K562 (cell line): ENCODE data around the gene SNAP23. TPM values are rescaled to one million over a fixed set of nuclear protein-coding genes. Genes with fewer than 3 reads are reported as not detected.
A peak's percentile ranks its signal among the peaks of the same experiment; 100 is the strongest.

Source experiments
- DIDO1 ChIP-seq: fragments of 450-650 bp; IDR thresholded peaks from 2 replicates; pipeline ENCODE4 v1.6.1; 2016; ENCODE audit warnings: low read depth, missing biosample characterization, missing genetic modification characterization
- FOS ChIP-seq: IDR thresholded peaks from 3 replicates; pipeline ENCODE4 v1.6.1; 2011; ENCODE audit not compliant: insufficient read length; ENCODE audit errors: extremely low read depth
- HDAC6 ChIP-seq: IDR thresholded peaks from 2 replicates; pipeline ENCODE4 v1.6.1; 2012; ENCODE audit warnings: low read depth, mild to moderate bottlenecking, control low read depth, inconsistent platforms, low read length, moderate library complexity
- KLF16 ChIP-seq: IDR thresholded peaks from 2 replicates; pipeline ENCODE4 v1.6.1; 2016; ENCODE audit warnings: antibody characterized with exemption
- MBD2 ChIP-seq: sonication (generic); IDR thresholded peaks from 2 replicates; pipeline ENCODE4 v1.6.1; 2016; ENCODE audit warnings: low read depth, borderline replicate concordance
- NR3C1 ChIP-seq: sonication (generic); formaldehyde crosslinking; IDR thresholded peaks from 2 replicates; pipeline ENCODE4 v1.8.1; 2022; ENCODE audit warnings: missing genetic modification reagents
- PHF8 ChIP-seq: fragments of 200-600 bp; sonication (generic); IDR thresholded peaks from 2 replicates; pipeline ENCODE4 v1.6.1; 2012; ENCODE audit warnings: mixed run types, mild to moderate bottlenecking, inconsistent platforms, low read length, moderate library complexity, borderline replicate concordance
- POLR2AphosphoS5 ChIP-seq: IDR thresholded peaks from 2 replicates; pipeline ENCODE4 v1.6.1; 2011; ENCODE audit warnings: mild to moderate bottlenecking, low read depth, low read length, moderate library complexity; ENCODE audit not compliant: control insufficient read depth, insufficient read depth
- RBM14 ChIP-seq: fragments of 200-400 bp; formaldehyde crosslinking; IDR thresholded peaks from 2 replicates; pipeline ENCODE4 v1.6.1; 2018; ENCODE audit warnings: low read depth, mild to moderate bottlenecking, low read length, moderate library complexity, borderline replicate concordance; ENCODE audit not compliant: insufficient read depth
- TBL1XR1 ChIP-seq, 2 experiments: IDR thresholded peaks; 2 replicates each; pipeline ENCODE4 v1.6.1; 2012; ENCODE audit warnings: improper control_type of control experiment in 2 of 2, low read length in 2 of 2, mild to moderate bottlenecking in 1 of 2
- TBP ChIP-seq: optimal IDR thresholded peaks from 2 replicates; pipeline ENCODE3; 2011; ENCODE audit warnings: low read depth, low read length, improper control_type of control experiment
- ZNF175 ChIP-seq: fragments of 200-800 bp; sonication (Bioruptor generic); IDR thresholded peaks from 2 replicates; pipeline ENCODE4 v1.6.1; 2016; ENCODE audit warnings: low read depth, mild to moderate bottlenecking, missing genetic modification characterization, missing compliant biosample characterization
- ZNF695 ChIP-seq: fragments of 450-650 bp; formaldehyde crosslinking; IDR thresholded peaks from 2 replicates; pipeline ENCODE4 v1.4.0; 2020; ENCODE audit warnings: mild to moderate bottlenecking, moderate library complexity
- ZNF785 ChIP-seq: fragments of 250-450 bp; sonication (Bioruptor Pico); IDR thresholded peaks from 2 replicates; pipeline ENCODE4 v1.4.0; 2020; ENCODE audit warnings: mild to moderate bottlenecking
- polyA plus RNA-seq, 8 experiments: library from polyadenylated mRNA; depleted of rRNA in 4 of 8; stranded (reverse) in 5 of 8; unstranded in 3 of 8; fragments of >200 nt; fragmentation: Nextera tagmentation in 2 of 8; fragmentation: Illumina TruSeq in 1 of 8; extraction: Ambion mirVana in 2 of 8; extraction: Trizol in 1 of 8; gene quantifications; 2 replicates each; pipeline versions ENCODE4 v1.2.1 to v1.2.3, GENCODE V29; 2011 to 2014; ENCODE audit warnings: inconsistent platforms in 1 of 8, missing spikeins in 1 of 8
- total RNA-seq, 7 experiments: library from RNA; depleted of rRNA in 6 of 7; stranded (reverse); fragments of >200 nt in 6 of 7; fragmentation: Illumina TruSeq in 2 of 7; extraction: Trizol in 2 of 7; gene quantifications; 2 replicates each; pipeline versions ENCODE4 v1.2.1 to v1.2.3, GENCODE V29; 2011 to 2021; ENCODE audit warnings: low replicate concordance in 1 of 7
- TF ChIP-seq, protein P1 (sequence below): fragments of 450-650 bp; formaldehyde crosslinking; IDR thresholded peaks from 2 replicates; pipeline ENCODE4 v1.4.0; 2020; ENCODE audit warnings: mild to moderate bottlenecking, moderate library complexity
- TF ChIP-seq, protein P2 (sequence below): fragments of 450-650 bp; IDR thresholded peaks from 2 replicates; pipeline ENCODE4 v1.6.1; 2014; ENCODE audit warnings: low read depth, mild to moderate bottlenecking, moderate library complexity, borderline replicate concordance
- TF ChIP-seq, protein P3 (sequence below): fragments of 450-650 bp; formaldehyde crosslinking; IDR thresholded peaks from 2 replicates; pipeline ENCODE4 v1.4.0; 2020; ENCODE audit warnings: mild to moderate bottlenecking, moderate library complexity
- TF ChIP-seq, protein P4 (sequence below): sonication (generic); formaldehyde crosslinking; IDR thresholded peaks from 2 replicates; pipeline ENCODE4 v1.8.0; 2023; ENCODE audit warnings: mild to moderate bottlenecking, missing genetic modification reagents
- TF ChIP-seq, protein P5 (sequence below): fragments of 200-400 bp; formaldehyde crosslinking; IDR thresholded peaks from 2 replicates; pipeline ENCODE4 v1.6.1; 2017; ENCODE audit warnings: mild to moderate bottlenecking, low read depth, low read length, moderate library complexity

Gene SNAP23
- total and polyA plus RNA-seq, 9 of the 15 experiments (the other 6 are each of a cell fraction or from before 2014, with no cell fraction given): 78.9 to 168 (median 117) TPM

DNA sequence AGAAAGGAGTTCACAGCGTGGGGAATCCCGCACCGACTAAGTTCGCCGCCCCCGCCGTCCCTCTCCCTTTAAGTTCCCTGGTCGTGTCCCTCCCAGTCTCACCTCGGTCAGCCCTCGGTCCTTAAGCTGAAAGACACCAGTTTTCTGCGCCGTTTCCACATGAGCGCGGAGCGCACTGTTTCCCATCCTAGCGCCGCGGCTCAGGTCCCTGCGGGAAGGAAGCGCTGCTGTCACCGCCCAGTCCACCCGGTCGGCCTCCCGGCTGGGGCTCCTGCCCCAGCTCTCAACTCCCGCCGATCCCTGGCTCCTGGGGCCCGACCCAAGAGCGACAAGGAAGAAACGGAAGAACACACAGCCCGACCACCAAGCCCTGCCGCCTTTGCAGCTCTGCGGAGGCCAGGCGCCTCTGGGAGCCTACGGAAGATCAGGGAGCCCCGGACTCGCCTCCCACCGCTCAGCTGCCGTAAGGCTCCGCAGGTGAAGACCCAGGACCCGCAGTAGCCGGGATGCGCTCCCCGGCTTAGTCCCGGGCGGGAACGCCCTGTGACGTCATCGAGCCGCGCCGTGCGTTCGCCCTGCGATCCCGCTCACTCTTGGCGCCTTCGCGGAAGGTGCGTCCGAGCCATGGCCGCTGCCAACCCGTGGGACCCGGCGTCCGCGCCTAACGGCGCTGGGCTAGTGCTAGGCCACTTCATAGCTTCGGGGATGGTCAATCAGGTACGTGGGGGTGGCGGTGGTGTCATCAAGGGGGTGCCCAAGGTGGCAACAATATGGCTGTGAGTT lies 53.0 kb downstream of the SNAP23 start, which contains the start of the genes HAUS2 and LRRC57 (continued):
- TF ChIP-seq, protein P1, sequence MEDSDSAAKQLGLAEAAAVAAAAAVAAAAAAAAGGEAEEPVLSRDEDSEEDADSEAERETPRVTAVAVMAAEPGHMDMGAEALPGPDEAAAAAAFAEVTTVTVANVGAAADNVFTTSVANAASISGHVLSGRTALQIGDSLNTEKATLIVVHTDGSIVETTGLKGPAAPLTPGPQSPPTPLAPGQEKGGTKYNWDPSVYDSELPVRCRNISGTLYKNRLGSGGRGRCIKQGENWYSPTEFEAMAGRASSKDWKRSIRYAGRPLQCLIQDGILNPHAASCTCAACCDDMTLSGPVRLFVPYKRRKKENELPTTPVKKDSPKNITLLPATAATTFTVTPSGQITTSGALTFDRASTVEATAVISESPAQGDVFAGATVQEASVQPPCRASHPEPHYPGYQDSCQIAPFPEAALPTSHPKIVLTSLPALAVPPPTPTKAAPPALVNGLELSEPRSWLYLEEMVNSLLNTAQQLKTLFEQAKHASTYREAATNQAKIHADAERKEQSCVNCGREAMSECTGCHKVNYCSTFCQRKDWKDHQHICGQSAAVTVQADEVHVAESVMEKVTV (CRISPR knock-in tag): no peak
- TF ChIP-seq NR3C1 (CRISPR knock-in tag) (0 out of 2 replicates have a peak, but pooled peaks have one; percentile 9), DIDO1 (peak; percentile 76; the same call in 1 of the 2 replicates), PHF8 (peak; percentile 98; the same call in 1 of the 2 replicates), ZNF695 (CRISPR knock-in tag) (no peak), RBM14 (no peak), TBP (peak; percentile 85), FOS (no peak), HDAC6 (no peak), TBL1XR1 (IDR thresholded peaks at IDR 0.05; ENCODE audit: low read length in 2 of 2) (peak in 1 of 2 experiments; percentile 78; a peak in 2 of 4 replicates), KLF16 (no peak), ZNF175 (no peak), MBD2 (peak; percentile 34; the same call in 1 of the 2 replicates), ZNF785 (CRISPR knock-in tag) (no peak), POLR2AphosphoS5 (no peak; the same call in none of the 2 replicates)
- TF ChIP-seq, protein P2, sequence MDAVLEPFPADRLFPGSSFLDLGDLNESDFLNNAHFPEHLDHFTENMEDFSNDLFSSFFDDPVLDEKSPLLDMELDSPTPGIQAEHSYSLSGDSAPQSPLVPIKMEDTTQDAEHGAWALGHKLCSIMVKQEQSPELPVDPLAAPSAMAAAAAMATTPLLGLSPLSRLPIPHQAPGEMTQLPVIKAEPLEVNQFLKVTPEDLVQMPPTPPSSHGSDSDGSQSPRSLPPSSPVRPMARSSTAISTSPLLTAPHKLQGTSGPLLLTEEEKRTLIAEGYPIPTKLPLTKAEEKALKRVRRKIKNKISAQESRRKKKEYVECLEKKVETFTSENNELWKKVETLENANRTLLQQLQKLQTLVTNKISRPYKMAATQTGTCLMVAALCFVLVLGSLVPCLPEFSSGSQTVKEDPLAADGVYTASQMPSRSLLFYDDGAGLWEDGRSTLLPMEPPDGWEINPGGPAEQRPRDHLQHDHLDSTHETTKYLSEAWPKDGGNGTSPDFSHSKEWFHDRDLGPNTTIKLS: 0 out of 2 replicates have a peak, but pooled peaks have one; percentile 57
- TF ChIP-seq, protein P3, sequence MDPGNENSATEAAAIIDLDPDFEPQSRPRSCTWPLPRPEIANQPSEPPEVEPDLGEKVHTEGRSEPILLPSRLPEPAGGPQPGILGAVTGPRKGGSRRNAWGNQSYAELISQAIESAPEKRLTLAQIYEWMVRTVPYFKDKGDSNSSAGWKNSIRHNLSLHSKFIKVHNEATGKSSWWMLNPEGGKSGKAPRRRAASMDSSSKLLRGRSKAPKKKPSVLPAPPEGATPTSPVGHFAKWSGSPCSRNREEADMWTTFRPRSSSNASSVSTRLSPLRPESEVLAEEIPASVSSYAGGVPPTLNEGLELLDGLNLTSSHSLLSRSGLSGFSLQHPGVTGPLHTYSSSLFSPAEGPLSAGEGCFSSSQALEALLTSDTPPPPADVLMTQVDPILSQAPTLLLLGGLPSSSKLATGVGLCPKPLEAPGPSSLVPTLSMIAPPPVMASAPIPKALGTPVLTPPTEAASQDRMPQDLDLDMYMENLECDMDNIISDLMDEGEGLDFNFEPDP (CRISPR knock-in tag): no peak
- TF ChIP-seq, protein P4, sequence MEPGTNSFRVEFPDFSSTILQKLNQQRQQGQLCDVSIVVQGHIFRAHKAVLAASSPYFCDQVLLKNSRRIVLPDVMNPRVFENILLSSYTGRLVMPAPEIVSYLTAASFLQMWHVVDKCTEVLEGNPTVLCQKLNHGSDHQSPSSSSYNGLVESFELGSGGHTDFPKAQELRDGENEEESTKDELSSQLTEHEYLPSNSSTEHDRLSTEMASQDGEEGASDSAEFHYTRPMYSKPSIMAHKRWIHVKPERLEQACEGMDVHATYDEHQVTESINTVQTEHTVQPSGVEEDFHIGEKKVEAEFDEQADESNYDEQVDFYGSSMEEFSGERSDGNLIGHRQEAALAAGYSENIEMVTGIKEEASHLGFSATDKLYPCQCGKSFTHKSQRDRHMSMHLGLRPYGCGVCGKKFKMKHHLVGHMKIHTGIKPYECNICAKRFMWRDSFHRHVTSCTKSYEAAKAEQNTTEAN (CRISPR knock-in tag): no peak
- TF ChIP-seq, protein P5, sequence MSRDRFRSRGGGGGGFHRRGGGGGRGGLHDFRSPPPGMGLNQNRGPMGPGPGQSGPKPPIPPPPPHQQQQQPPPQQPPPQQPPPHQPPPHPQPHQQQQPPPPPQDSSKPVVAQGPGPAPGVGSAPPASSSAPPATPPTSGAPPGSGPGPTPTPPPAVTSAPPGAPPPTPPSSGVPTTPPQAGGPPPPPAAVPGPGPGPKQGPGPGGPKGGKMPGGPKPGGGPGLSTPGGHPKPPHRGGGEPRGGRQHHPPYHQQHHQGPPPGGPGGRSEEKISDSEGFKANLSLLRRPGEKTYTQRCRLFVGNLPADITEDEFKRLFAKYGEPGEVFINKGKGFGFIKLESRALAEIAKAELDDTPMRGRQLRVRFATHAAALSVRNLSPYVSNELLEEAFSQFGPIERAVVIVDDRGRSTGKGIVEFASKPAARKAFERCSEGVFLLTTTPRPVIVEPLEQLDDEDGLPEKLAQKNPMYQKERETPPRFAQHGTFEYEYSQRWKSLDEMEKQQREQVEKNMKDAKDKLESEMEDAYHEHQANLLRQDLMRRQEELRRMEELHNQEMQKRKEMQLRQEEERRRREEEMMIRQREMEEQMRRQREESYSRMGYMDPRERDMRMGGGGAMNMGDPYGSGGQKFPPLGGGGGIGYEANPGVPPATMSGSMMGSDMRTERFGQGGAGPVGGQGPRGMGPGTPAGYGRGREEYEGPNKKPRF: no peak
